ENCODE data around the gene LEMD2. TPM values are rescaled to one million over a fixed set of nuclear protein-coding genes. Genes with fewer than 3 reads are reported as not detected.

Gene LEMD2
- total and polyA plus RNA-seq, 2 of the 4 experiments (the other 2 are of a cell fraction), result 26.5 to 43.6 TPM

GRCh38 chr6:33740794-33741193, 48.1 kb downstream of the LEMD2 start:
- Histone ChIP-seq H3K9me1 (ENCODE audit: insufficient read depth, low read length) (no peaks in the 10 kb centered on the region), H4K8ac (ENCODE audit: low read depth in 2 of 2, low read length in 2 of 2) (no peak overlapping the region), H4K20me1 (ENCODE audit: insufficient read depth, low read length) (no peaks in the 10 kb centered on the region; the same call in 1 of the 2 replicates), H2AK5ac (ENCODE audit: low read depth, low read length) (no peak overlapping the region), H3K27me3 (ENCODE audit: control insufficient read depth, insufficient read depth, low read length) (peaks cover 8% of the 10 kb centered on the region; the same call in 1 of the 2 replicates), H2BK20ac (ENCODE audit: low read depth, low read length) (no peak overlapping the region), H4K91ac (ENCODE audit: insufficient read depth, low read depth, low read length) (no peak overlapping the region), H2BK15ac (ENCODE audit: low read depth, low read length) (no peak overlapping the region), H3K18ac (ENCODE audit: low read depth, low read length) (no peak overlapping the region), H3K9ac (ENCODE audit: low read depth, low read length) (no peak overlapping the region), H3K23ac (ENCODE audit: low read depth, low read length) (no peak overlapping the region), H3K14ac (replicated peaks; ENCODE audit: low read depth, low read length) (no peak overlapping the region), H3K9me3 (ENCODE audit: control insufficient read depth, insufficient read depth, low read length) (no peaks in the 10 kb centered on the region), H3K4me3 (ENCODE audit: insufficient read depth, low read depth, low read length) (no peak overlapping the region), H3K4me1 (ENCODE audit: control insufficient read depth, insufficient read depth, low read length) (peaks cover 10% of the 10 kb centered on the region), H2AFZ (replicated peaks; ENCODE audit: low read length, poor library complexity) (no peak overlapping the region), H3K79me1 (ENCODE audit: low read depth in 1 of 2, low read length in 2 of 2) (no peaks in the 10 kb centered on the region), H3K4ac (ENCODE audit: low read depth, low read length) (no peak overlapping the region), H2AK9ac (replicated peaks; ENCODE audit: low read depth, low read length, poor library complexity) (no peak overlapping the region), H3K27ac (ENCODE audit: insufficient read depth, low read length) (no peak overlapping the region), H3K56ac (ENCODE audit: extremely low read depth, insufficient read depth, low read length) (no peak overlapping the region), H3K4me2 (ENCODE audit: low read depth, low read length) (no peak overlapping the region), H2BK5ac (ENCODE audit: low read depth, low read length, poor library complexity, severe bottlenecking) (no peak overlapping the region), H4K5ac (ENCODE audit: low read depth, low read length) (no peak overlapping the region), H3K36me3 (ENCODE audit: control insufficient read depth, insufficient read depth, low read length) (no peaks in the 10 kb centered on the region), H2BK120ac (ENCODE audit: low read depth, low read length) (no peak overlapping the region)
- ATAC-seq (ENCODE audit: low read depth) (no peak), DNase-seq (no peak)
- dilution Hi-C loops (cut with HindIII; ENCODE audit: low sequenced_read_pairs, unreplicated experiment) (no loop called here), in situ Hi-C loops (cut with MboI; ENCODE audit: low sequenced_read_pairs) (no loop called here), intact Hi-C loops (cut with micrococcal nuclease) (no loop called here)
- CTCF ChIA-PET, result no interaction called here
- POLR2A ChIA-PET (ENCODE audit: unreplicated experiment), result no interaction called here
- 100% methylated on average over 1 of the region's 5 CpGs; no CpG with 5 or more reads in 1 of the 2 experiments for WGBS, 2 experiments (ENCODE audit: extremely low coverage in 2 of 2, insufficient read length in 1 of 2)
- no peak for TF ChIP-seq BHLHE40 (IDR thresholded peaks at IDR 0.05; ENCODE audit: low read depth, low read length)
- TF ChIP-seq USF2 (IDR thresholded peaks at IDR 0.05; ENCODE audit: low read depth, low read length), result peak; percentile 14; the same call in 1 of the 2 replicates
- BruUV-seq (replicated peaks), result no TSS peak
